Epithelial cell of esophagus (primary cell): ENCODE results near the gene EHD2.

Experiments
- DNase-seq: peaks from one replicate; pipeline ENCODE4 v3.0.0; 2010; ENCODE audit warnings: low read depth
- H3K4me3 ChIP-seq: 2 replicates; pipeline ENCODE4 v1.5.1; 2011; ENCODE audit warnings: mild to moderate bottlenecking, low read length, control low read depth
- CTCF ChIP-seq: IDR thresholded peaks from 2 replicates; pipeline ENCODE4 v1.5.1; 2011; ENCODE audit warnings: low read depth, mild to moderate bottlenecking, low read length, control low read depth, inconsistent platforms; ENCODE audit not compliant: insufficient read depth; ENCODE audit errors: missing control alignments

EHD2 gene

GRCh38 chr19:47729799-47730520 is 16.7 kb downstream of the EHD2 start:
- H3K4me3 ChIP-seq = peak overlapping the region; percentile 43
- DNase-seq = peak; percentile 72
- TF ChIP-seq CTCF = no peak

GRCh38 chr19:47730521-47730889 is 17.3 kb downstream of the EHD2 start:
- H3K4me3 ChIP-seq = no peak overlapping the region
- no peak for TF ChIP-seq CTCF
- no peak for DNase-seq

- H3K4me3 ChIP-seq = no peak overlapping the region
- no peak for TF ChIP-seq CTCF
- no peak for DNase-seq
Observed at GRCh38 chr19:47730910-47731309, 17.7 kb downstream of the EHD2 start.

GRCh38 chr19:47735131-47735530 is 21.9 kb downstream of the EHD2 start:
- no peak for TF ChIP-seq CTCF
- DNase-seq = no peak
- no peak overlapping the region for H3K4me3 ChIP-seq

- no peak overlapping the region for H3K4me3 ChIP-seq
- DNase-seq = no peak
- TF ChIP-seq CTCF = no peak
Observed at GRCh38 chr19:47740866-47741519, 27.8 kb downstream of the EHD2 start.

GRCh38 chr19:47741544-47742140 is 28.4 kb downstream of the EHD2 start:
- DNase-seq = no peak
- no peak for TF ChIP-seq CTCF
- H3K4me3 ChIP-seq = no peak overlapping the region

- DNase-seq = no peak
- TF ChIP-seq CTCF = no peak
- no peak overlapping the region for H3K4me3 ChIP-seq
Observed at GRCh38 chr19:47742634-47743033, 29.4 kb downstream of the EHD2 start.
